ENCODE data around the gene PTPRK. TPM values are rescaled to one million over a fixed set of nuclear protein-coding genes. Genes with fewer than 3 reads are reported as not detected.
A peak's percentile ranks its signal among the peaks of the same experiment; 100 is the strongest.

The PTPRK gene
- total and polyA plus RNA-seq, 4 donors, result 8.2 to 224 (median 42.9) TPM

DNA sequence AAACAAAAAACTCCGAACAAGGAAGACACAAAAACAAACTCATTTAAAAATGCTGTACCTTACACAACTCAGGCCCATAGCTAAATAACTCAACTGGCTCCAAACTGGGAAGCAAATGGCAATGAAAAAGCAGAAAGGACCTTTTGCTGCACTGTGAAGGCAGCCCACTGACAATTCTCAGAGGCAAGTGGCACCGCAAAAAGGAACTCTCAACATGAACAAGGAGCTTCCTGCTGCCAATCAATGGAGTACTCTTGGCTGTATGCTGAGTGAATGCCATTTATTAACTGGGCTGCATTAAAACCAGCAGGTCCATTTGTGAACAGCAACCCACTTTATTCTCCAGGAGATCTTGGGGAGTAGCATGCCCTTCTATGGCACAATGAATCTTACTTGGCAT is 209.9 kb downstream of the PTPRK start:
- Histone ChIP-seq H3K4me3 (no peak overlapping the region), H3K36me3 (ENCODE audit: control insufficient read depth in 4 of 4, insufficient read depth in 4 of 4, low read length in 4 of 4) (no peaks in the 10 kb centered on the region), H3K27ac (ENCODE audit: low read depth in 1 of 2, low read length in 1 of 2) (peak overlapping the region in 1 of 2 donors; percentile 9), H3K9me3 (ENCODE audit: control insufficient read depth in 4 of 4, insufficient read depth in 3 of 4, low read length in 3 of 4) (no peaks in the 10 kb centered on the region), H3K27me3 (ENCODE audit: control insufficient read depth in 3 of 3, insufficient read depth in 3 of 3, low read length in 2 of 3) (no peaks in the 10 kb centered on the region), H3K4me1 (ENCODE audit: control insufficient read depth in 5 of 5, insufficient read depth in 5 of 5, low read length in 5 of 5) (peaks cover 0 to 11% (median 0%) of the 10 kb centered on the region in 5 donors), H3K9ac (ENCODE audit: insufficient read depth in 1 of 2, low read length in 2 of 2) (no peak overlapping the region)
- TF ChIP-seq, protein P1, sequence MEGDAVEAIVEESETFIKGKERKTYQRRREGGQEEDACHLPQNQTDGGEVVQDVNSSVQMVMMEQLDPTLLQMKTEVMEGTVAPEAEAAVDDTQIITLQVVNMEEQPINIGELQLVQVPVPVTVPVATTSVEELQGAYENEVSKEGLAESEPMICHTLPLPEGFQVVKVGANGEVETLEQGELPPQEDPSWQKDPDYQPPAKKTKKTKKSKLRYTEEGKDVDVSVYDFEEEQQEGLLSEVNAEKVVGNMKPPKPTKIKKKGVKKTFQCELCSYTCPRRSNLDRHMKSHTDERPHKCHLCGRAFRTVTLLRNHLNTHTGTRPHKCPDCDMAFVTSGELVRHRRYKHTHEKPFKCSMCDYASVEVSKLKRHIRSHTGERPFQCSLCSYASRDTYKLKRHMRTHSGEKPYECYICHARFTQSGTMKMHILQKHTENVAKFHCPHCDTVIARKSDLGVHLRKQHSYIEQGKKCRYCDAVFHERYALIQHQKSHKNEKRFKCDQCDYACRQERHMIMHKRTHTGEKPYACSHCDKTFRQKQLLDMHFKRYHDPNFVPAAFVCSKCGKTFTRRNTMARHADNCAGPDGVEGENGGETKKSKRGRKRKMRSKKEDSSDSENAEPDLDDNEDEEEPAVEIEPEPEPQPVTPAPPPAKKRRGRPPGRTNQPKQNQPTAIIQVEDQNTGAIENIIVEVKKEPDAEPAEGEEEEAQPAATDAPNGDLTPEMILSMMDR (IDR thresholded peaks at IDR 0.05; ENCODE audit: control extremely low read depth, extremely low read depth), result no peak
- WGBS, 2 donors, result 42 to 45% methylated on average over 2 of the region's 2 CpGs
- DNase-seq (no peak), ATAC-seq (ENCODE audit: insufficient read depth, low FRiP score) (no peak)

DNA sequence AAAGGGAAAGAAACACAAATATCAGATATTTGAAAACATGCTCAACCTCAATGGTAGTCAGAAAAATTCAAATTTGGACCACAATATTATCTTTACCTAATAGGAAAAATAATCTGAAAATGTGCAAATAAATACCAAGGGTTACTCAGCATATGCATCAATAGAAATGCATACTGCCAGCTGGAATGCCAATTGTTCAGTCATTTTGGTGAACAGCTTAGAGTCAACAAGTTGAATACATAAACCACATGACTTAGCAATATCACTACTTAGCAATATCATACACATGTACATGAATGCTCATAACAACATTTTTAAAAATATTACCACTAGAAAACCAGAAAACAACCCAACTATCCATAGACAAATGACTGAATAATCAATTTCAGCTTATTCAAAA is 212.7 kb downstream of the PTPRK start:
- TF ChIP-seq, protein P1 (IDR thresholded peaks at IDR 0.05; ENCODE audit: control extremely low read depth, extremely low read depth), result no peak
- peaks cover 0 to 8% (median 0%) of the 10 kb centered on the region in 5 donors for H3K4me1 ChIP-seq (ENCODE audit: control insufficient read depth in 5 of 5, insufficient read depth in 5 of 5, low read length in 5 of 5)
- no peak overlapping the region for H3K27ac ChIP-seq (ENCODE audit: low read depth in 1 of 2, low read length in 1 of 2)
- H3K4me3 ChIP-seq, result no peak overlapping the region
- no peaks in the 10 kb centered on the region for H3K27me3 ChIP-seq (ENCODE audit: control insufficient read depth in 3 of 3, insufficient read depth in 3 of 3, low read length in 2 of 3)
- no peaks in the 10 kb centered on the region for H3K9me3 ChIP-seq (ENCODE audit: control insufficient read depth in 4 of 4, insufficient read depth in 3 of 4, low read length in 3 of 4)
- no peak for ATAC-seq (ENCODE audit: insufficient read depth, low FRiP score)
- no peaks in the 10 kb centered on the region for H3K36me3 ChIP-seq (ENCODE audit: control insufficient read depth in 4 of 4, insufficient read depth in 4 of 4, low read length in 4 of 4)
- H3K9ac ChIP-seq (ENCODE audit: insufficient read depth in 1 of 2, low read length in 2 of 2), result no peak overlapping the region
- no peak for DNase-seq

DNA sequence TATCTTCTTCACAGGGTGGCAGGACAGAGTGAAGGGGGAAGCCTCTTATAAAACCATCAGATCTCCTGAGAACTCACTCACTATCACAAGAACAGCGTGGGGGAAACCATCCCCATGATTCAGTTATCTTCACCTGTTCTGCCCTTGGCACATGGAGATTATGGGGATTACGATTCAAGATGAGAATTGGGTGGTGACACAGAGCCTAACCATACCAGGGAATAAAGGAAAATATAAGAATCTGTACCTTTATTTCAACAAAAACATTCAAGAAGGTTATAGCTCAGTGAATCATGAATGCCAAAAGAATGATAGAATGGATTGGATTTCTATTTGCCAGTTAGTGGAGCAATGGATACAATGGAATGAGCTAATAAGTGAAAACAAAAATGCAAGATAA is 214.4 kb downstream of the PTPRK start:
- ATAC-seq (ENCODE audit: insufficient read depth, low FRiP score), result no peak
- Histone ChIP-seq H3K27me3 (ENCODE audit: control insufficient read depth in 3 of 3, insufficient read depth in 3 of 3, low read length in 2 of 3) (no peaks in the 10 kb centered on the region), H3K27ac (ENCODE audit: low read depth in 1 of 2, low read length in 1 of 2) (no peak overlapping the region), H3K4me3 (no peak overlapping the region), H3K9me3 (ENCODE audit: control insufficient read depth in 4 of 4, insufficient read depth in 3 of 4, low read length in 3 of 4) (no peaks in the 10 kb centered on the region), H3K9ac (ENCODE audit: insufficient read depth in 1 of 2, low read length in 2 of 2) (no peak overlapping the region), H3K36me3 (ENCODE audit: control insufficient read depth in 4 of 4, insufficient read depth in 4 of 4, low read length in 4 of 4) (no peaks in the 10 kb centered on the region), H3K4me1 (ENCODE audit: control insufficient read depth in 5 of 5, insufficient read depth in 5 of 5, low read length in 5 of 5) (peaks cover 0 to 8% (median 0%) of the 10 kb centered on the region in 5 donors)
- DNase-seq, result no peak
- TF ChIP-seq, protein P1 (IDR thresholded peaks at IDR 0.05; ENCODE audit: control extremely low read depth, extremely low read depth), result no peak
- WGBS, 2 donors, result 90 to 91% methylated on average over 2 of the region's 2 CpGs

DNA sequence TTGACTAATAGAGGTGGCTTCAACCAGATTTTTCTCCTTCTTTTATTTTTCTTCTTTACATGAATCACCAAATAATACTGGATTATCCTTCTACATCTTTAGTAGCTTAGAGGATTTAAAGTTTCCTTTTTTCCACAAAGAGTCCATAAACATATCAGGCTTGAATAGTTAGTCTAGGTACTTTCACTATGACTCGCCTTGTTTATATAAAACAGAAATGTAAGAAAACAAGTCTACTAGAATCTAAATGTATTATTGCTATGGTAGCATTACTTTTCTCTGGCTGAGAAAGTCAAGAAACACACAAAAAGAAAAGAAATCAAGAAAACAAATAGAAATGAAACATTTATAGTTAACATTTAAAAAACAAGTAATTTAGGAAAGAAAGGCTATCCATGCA is 215.2 kb downstream of the PTPRK start:
- peaks cover 0 to 7% (median 0%) of the 10 kb centered on the region in 5 donors for H3K4me1 ChIP-seq (ENCODE audit: control insufficient read depth in 5 of 5, insufficient read depth in 5 of 5, low read length in 5 of 5)
- H3K27ac ChIP-seq (ENCODE audit: low read depth in 1 of 2, low read length in 1 of 2), result no peak overlapping the region
- H3K36me3 ChIP-seq (ENCODE audit: control insufficient read depth in 4 of 4, insufficient read depth in 4 of 4, low read length in 4 of 4), result no peaks in the 10 kb centered on the region
- no peaks in the 10 kb centered on the region for H3K27me3 ChIP-seq (ENCODE audit: control insufficient read depth in 3 of 3, insufficient read depth in 3 of 3, low read length in 2 of 3)
- H3K9ac ChIP-seq (ENCODE audit: insufficient read depth in 1 of 2, low read length in 2 of 2), result no peak overlapping the region
- TF ChIP-seq, protein P1 (IDR thresholded peaks at IDR 0.05; ENCODE audit: control extremely low read depth, extremely low read depth), result no peak
- H3K4me3 ChIP-seq, result no peak overlapping the region
- no peak for DNase-seq
- 88 to 90% methylated on average over 1 of the region's 1 CpG for WGBS, 2 donors
- no peaks in the 10 kb centered on the region for H3K9me3 ChIP-seq (ENCODE audit: control insufficient read depth in 4 of 4, insufficient read depth in 3 of 4, low read length in 3 of 4)
- ATAC-seq (ENCODE audit: insufficient read depth, low FRiP score), result no peak

All from lung (tissue), 12 donors.